NCI-H1930 (cell line): ENCODE data around the gene MAP1S.
A peak's percentile ranks its signal among the peaks of the same experiment; 100 is the strongest.
"Not testable (repeated sequence)": the region's sequence is repeated elsewhere in the genome, so short reads cannot be mapped to it uniquely, and the experiment has no call there.

Experiments
- DNase-seq, 2 experiments: peaks; one replicate each; lab custom pipeline; 2025; lab: John Stamatoyannopoulos, UW

Gene MAP1S

DNA sequence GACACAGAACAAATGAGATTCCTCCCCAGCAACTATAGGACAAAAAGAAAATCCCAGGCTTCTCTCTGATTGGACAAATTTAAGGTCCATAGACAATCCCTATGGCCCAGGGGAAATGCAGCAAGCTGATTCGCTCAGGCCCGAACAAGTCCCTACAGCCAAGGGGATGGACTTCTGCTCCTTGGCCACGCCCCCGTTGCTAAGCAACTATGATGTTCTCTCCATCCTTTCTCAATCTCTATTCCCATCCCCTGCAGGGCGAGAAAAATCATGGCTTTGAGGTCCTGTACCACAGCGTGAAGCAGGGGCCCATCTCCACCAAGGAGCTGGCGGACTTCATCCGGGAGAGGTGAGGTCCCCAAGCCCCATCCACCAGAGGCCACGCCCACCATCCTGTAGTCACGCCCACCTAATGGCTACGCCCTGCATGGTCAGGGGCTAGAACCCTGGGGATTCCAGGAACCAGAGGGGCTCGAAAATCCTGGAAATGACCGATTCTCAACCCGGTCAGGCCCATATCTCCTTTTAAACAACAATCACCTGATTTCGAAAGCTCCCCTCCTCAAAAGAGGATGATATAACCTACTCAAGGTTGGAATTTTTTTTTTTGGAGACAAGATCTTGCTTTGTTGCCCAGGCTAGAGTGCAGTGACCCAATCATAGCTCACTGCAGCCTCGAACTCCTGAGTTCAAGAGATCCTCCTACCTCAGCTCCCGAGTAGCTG is 43.4 kb downstream of the MAP1S start:
- DNase-seq, result peak; percentile 8 to 36

DNA sequence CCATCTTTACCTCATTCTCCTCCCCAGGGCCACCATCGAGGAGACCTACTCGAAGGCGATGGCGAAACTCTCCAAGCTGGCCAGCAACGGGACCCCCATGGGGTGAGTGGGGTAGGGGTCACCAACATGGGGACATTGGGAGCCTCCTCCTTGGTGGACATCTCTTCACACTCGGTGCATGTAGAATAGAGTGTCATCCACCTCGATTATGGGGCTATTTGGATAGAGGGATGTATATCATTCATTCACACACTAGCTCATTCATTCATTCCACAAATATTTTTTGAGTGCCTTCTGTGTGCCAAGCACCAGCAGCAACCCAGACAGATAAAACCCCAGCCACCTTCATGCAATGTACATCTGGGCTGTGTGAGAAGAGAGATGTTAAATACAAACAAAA is 45.1 kb downstream of the MAP1S start:
- no peak for DNase-seq

DNA sequence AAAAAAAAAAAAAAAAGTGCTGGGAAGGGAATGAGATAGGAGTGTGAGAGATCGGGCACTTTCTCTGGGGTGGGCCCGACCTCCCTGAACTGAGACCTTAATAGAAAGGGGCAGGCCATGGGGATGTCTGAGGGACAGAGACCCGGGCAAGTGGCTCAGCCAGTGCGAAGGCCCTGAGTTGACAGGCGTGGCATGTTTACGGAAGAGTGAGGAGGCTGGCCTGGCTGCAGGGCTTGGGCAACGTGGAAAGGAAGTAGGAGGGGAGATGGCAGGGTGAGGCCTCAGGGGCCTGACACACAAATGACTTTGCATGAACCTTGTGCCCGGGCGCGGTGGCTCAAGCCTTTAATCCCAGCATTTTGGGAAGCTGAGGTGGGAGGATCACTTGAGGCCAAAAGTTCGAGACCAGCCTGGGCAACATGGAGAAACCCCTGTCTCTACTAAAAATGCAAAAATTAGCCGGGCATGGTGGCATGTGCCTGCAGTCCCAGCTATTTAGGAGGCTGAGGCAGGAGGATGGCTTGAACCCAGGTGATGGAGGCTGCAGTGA is 45.9 kb downstream of the MAP1S start:
- no peak for DNase-seq

DNA sequence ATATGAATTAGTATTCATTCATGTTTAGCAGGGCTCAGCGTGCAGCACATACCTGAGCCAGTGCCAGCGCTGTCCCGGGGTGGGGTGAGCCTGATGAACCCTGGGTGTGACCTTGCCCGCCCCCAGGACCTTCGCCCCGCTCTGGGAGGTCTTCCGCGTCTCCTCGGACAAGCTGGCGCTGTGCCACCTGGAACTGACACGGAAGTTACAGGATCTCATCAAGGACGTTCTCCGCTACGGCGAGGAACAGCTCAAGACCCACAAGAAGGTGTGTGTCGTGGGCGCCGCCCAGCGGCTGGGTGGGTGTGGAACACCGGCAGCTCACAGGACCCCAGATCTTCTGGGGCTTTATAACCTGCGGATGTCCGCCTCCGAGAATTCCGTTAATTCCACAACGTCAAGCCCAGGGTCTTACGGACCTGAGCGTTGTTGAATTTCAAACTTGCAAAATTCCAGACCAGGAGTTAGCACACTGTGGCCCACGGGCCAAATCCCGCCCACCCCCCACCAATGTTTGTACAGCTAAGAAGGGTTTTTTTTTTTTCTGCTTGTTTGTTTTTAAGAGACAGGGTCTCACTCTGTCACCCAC is 47.4 kb downstream of the MAP1S start:
- no peak for DNase-seq

DNA sequence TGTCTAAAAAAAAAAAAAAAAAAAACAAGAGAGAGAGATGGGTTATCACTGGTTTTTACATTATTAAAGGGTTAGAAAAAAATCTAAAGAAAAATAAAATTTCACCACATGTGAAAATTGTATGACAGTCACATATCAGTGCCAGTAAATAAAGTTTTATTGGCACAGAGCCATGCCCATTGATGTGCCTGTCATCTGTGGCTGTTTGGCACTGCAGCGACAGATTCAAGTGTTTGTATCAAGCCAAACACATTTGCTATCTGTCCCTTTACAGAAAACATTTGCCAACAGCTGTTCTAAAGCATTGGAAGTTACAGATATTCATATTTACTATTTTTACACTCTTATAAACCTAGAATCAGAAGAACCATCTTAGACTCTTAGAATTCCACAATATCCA is 48.3 kb downstream of the MAP1S start:
- no peak for DNase-seq

DNA sequence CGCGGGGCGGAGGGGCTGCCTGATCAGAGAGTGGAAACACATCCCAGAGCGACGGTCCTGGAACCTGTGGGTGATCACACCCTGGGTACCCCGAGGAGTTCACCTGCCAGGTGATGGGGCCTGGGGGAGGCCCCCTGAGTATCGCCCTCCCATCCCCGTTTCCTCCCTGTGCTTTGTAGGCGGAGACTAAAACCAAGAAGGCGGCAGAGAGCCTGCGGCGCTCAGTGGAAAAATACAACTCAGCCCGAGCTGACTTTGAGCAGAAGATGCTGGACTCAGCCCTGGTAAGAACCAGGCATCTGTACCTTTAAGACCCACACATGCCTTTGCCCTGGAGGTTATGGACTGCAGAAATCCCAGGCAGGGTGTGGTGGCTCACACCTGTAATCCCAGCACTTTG is 51.3 kb downstream of the MAP1S start:
- no peak for DNase-seq

DNA sequence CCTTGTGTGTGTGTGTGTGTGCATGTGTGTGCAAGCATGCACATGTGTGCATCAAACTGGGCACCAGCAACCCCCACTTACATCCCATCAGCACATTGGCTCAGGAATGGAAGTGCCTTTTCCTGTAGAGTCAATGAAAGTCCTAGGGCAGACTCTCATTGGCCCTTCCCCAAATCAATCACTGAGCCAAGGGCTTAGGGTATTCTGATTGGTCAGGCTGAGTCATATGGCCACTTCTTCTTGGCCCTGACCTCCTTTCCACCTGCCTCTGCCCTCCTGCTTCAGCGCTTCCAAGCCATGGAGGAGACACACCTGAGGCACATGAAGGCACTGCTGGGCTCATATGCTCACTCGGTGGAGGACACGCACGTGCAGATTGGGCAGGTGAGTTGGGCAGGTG is 52.9 kb downstream of the MAP1S start:
- DNase-seq, result no peak

DNA sequence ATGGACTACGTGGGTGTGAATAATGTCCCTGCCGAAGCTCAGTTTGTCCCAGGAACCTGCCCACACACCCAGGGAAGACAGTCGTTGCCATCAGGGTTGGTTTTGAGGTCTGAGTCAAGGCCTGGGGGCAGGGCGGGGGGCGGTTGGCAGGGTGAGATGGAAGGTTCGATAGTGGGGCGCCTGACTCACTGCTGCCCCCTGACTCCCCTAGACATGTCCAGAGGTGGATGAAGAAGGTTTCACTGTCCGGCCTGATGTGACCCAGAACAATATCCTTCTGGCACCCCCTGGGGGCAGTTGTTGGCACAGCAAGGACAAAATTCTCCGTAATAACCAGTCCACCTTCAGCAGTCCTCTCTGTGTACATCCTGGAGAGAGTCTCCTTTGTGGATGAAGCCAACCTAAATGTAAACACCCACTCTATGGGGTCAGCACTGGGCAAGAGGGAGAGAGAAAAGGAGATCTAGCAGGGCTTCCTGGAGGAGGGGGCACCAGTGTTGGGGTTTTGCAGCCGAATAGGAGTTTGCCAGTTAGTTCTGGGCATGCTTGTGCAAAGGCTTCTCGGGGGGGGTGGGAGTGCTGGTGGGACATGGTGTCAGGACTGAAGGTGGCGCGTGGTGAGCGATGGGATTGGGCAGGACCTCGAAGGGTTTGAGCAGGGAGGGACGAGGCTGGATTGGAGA is 56.1 kb downstream of the MAP1S start:
- DNase-seq, result no peak

DNA sequence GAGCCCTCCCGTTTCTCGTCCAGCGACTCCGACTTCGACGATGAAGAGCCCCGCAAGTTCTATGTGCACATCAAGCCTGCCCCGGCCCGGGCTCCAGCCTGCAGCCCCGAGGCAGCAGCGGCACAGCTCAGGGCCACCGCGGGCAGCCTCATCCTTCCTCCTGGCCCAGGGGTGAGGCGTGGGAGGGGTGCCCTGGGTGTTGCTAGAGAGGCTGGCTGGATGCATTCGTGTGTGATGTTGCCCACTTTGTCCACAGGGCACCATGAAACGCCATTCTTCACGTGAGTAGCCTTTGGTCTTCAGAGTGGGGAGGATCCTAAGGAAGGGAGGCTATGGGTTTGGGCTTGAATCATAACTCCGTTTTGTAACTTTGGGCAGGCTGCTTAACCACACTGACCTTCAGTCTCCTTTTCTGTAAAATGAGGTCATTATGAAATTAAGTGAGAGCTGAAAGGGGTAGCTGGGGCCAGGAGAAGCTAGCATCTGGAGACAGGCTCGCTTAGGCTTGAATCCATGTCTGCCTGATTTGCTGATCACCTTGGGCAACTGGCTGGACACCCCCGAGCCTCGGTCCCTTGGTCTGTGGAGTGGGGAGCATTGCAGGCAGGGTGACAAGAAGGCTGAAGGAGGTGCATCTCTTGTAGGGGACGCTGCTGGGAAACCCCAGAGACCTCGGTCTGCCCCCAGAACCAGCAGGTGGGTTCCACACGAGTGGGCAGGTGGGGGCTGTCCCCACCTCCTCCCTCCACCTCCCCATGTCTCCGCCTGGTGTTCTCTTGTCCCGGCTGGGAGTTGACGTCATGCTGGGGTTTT is 56.9 kb downstream of the MAP1S start:
- no peak for DNase-seq

DNA sequence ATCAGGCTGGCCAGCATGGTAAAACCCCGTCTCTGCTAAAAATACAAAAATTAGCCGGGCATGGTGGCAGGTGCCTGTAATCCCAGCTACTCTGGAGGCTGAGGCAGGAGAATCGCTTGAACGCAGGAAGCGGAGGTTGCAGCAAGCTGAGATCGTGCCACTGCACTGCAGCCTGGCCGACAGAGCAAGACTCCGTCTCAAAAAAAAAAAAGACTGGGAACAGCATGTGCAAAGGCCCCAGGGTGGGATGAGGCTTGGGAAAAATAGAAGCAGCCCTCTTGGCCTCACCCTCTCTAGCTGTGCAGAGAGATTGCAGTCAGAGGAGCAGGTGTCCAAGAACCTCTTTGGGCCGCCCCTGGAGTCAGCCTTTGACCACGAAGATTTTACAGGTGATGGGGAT is 58.6 kb downstream of the MAP1S start:
- not testable (repeated sequence) for DNase-seq

DNA sequence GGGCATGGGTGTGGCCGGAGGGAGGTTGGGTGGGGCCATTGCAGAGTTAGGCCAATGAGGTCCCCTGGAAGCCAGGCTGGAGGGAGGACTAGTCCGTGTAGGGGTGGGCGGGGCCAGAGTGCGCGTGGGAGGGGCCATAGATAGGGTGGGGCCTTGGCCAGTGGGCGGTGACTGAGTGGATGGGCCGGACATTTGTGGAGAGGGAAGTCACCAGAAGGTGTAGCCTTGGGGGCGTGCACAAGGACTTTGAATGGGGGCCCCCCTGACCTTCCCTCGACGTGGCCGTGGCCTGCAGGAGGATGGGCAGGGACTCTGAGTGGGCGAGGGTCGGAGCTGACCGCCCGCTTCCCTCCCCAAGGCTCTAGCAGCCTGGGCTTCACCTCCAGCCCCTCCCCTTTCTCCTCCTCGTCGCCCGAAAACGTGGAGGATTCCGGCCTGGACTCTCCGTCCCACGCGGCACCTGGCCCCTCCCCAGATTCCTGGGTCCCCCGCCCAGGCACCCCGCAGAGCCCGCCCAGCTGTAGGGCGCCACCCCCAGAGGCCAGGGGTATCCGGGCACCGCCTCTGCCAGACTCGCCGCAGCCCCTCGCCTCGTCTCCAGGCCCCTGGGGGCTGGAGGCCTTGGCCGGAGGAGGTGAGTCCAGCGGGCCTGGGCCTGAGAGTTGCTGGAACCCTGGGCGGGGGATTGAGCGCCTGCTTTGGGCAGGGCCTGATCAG is 59.1 kb downstream of the MAP1S start:
- no peak for DNase-seq

DNA sequence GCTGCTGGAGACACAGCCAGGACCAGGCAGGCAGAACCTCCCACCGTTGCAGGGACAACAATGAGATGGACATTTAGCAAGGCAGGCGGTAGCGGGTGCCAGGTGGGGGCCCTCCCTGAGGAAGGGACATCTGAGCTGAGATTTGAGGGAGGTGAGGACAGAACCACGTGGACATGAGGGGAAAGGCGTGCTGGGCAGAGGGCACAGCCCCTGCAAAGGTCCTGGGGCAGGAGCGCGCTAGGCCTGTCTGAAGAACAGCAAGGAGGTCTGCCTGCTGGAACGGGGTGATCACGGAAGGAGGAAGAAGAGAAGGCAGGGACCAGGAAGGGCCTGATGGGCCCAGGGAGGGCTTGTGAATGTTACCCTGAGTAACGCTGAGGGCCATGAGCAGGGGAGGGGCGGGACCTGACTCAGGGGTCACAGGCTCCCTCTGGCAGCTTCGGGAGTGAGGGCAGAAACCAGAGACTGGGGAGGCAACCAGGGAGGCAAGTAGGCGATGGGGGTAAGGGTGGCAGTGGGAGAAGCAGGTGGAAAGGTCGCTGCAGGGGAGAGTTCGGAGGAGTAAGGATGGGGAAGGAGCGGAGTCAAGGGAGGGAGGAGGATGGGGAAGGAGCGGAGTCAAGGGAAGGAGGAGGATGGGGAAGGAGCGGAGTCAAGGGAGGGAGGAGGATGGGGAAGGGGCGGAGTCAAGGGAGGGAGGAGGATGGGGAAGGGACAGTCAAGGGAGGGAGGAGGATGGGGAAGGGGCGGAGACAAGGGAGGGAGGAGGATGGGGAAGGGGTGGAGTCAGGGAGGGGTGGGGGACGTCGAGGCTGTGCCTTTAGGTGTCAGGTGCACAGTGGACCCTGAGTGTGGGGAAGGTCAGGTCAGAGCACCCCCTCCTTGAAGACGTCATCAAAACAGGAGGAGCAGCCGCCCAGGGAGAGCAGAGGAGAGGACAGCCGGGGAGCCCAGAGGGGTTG is 60.0 kb downstream of the MAP1S start:
- DNase-seq, result peak in 1 of 2 experiments; percentile 11

DNA sequence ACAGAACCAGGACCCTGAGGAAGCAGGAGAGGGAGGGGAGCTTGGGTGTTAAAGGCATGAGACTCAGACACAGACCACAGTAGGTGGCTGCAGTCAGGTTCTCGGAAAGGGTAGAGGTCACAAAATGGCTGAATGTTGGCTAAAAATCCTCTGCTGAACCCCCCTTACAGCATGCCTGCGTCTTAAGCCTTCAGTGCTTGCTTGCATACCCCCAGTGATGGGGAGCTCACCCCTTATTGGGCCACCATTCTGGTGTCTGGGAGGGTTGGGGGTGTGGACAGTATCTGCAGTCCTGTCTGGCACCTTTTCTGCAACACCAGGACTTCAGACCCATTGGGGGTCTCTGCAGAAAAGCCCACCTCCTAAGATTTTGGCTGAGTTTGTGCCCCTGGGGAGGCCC is 61.5 kb downstream of the MAP1S start:
- DNase-seq, result no peak

DNA sequence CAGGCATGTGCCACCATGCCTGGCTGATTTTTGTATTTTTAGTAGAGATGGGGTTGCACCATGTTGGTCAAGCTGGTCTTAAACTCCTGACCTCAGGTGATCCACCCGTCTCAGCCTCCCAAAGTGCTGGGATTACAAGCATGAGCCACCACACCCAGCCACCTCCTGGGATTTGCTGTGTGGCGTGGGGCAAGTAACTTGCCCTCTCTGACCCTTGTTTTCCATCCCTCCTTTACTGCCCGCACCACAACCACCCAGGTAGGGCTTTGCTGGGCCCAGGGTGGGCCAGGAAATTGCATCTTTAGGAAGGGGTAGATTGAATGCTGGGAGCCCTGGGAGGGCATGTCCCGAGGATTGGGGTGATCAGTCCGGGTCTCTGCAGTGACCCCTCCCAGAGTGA is 64.4 kb downstream of the MAP1S start:
- DNase-seq, result not testable (repeated sequence)
